GM12873 (cell line): ENCODE data around the gene JUN.

Experiments
- TF ChIP-seq, protein P1 (sequence below): IDR thresholded peaks from 2 replicates; pipeline ENCODE4 v1.5.1; 2012; ENCODE audit warnings: low read depth, mild to moderate bottlenecking, moderate library complexity, low read length, control low read depth; ENCODE audit not compliant: insufficient read depth; ENCODE audit errors: missing control alignments

The JUN gene

DNA sequence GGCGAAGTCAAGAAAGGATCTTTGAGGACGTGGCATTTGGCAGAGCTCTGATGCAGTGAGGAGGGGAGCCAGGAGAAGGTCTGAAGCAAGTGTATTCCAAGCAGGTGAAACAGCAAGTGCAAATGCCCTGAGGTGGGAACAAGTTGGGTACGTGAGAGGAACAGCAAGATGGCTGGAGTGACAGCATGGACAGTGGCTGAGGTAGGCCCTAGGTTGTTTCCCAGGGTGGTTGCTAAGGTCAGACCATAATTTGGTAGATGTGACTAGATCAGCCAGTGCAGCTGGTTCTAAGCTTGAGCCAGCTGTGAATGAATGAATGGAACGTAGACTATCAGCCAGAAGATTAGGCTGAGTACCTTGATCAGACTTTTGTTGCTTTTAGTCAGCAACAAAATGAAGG, 37.5 kb upstream of the JUN start:
- TF ChIP-seq, protein P1, sequence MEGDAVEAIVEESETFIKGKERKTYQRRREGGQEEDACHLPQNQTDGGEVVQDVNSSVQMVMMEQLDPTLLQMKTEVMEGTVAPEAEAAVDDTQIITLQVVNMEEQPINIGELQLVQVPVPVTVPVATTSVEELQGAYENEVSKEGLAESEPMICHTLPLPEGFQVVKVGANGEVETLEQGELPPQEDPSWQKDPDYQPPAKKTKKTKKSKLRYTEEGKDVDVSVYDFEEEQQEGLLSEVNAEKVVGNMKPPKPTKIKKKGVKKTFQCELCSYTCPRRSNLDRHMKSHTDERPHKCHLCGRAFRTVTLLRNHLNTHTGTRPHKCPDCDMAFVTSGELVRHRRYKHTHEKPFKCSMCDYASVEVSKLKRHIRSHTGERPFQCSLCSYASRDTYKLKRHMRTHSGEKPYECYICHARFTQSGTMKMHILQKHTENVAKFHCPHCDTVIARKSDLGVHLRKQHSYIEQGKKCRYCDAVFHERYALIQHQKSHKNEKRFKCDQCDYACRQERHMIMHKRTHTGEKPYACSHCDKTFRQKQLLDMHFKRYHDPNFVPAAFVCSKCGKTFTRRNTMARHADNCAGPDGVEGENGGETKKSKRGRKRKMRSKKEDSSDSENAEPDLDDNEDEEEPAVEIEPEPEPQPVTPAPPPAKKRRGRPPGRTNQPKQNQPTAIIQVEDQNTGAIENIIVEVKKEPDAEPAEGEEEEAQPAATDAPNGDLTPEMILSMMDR = no peak

DNA sequence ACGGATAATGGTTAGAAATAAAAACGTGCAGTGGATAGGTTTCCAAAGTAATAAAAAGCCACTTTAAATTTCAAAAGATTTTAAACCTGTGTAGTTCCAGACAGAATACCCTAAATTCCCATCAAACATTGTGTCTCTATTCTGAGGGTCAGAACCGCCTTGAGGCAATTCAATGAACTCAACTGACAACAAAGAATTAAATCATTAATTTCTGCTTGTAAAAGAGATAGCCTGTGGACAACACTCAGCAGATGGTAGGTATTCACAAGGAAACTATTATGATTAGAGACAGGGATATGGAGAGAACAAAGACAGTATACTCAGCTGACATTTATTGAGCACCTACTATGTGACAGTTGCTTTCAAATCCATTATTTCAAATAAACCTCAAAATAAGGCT, 35.1 kb upstream of the JUN start:
- TF ChIP-seq, protein P1 = no peak

DNA sequence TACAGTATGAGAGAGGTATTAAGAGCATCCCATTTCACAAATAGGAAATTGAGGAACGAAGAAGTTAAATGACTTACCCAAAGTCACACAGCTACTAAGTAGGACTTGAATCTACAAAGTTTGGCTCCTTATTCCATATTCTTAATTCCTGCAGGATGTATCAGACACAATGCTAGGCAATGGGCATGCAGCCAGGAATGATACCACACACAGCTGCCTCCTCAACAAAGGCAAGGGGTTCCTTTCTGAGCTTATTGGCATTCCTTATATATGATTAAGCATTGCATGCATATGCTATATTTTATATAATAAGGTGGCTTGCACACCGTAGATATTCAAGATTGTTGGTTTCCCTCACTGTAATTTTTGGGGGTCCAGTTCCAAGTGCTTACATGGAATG, 34.2 kb upstream of the JUN start:
- TF ChIP-seq, protein P1 = no peak

DNA sequence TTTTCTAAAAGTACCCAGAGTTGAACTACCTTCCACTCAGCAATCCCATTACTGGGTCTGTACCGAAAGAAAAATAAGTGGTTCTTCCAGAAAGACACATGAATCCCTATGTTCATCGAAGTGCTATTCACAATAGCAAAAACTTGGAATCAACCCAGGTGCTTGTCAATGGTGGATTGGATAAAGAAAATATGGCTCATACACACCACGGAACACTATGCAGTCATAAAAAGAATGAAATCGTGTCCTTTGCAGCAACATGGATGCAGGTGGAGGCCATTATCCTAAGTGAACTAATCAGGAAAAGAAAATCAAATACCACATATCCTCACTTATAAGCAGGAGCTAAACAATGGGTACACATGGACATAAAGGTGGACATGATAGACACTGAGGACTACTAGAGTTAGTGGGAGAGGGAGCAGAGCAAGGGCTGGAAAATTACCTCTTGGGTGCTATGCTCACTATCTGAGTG, 32.9 kb upstream of the JUN start:
- TF ChIP-seq, protein P1 = no peak

DNA sequence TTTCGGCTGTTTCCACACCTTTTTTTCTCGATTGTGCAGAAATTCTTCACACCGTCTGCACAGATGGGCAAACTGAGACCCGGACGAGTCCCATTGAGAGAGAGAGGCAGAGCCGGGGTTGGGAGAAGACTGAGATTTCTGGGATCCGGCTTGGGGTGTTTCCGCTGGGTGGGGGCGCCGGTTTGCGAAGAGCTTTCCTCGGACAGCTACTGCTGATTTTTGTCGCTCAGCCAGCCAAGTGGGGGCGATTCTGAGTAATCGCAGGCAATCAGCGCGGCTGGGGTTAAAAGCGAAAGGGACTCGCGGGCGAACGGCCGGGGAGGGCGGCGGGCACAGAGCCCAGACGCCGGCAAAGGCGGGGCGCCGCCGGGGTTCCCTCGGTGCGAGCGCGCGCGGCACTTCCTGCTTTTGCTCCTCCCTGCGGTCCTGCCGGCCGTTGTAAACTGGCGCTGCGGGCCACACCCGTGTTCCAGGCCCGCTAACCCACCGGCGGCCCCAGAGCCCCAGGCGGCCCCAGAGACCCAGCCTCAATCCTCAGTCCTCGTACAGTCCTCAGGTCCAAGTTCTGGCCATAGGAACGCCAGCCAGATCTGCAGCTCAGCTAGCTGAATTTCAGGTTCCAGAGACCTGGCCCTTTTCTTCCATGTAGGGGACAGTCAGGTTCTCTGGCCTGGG, 32.4 kb upstream of the JUN start:
- TF ChIP-seq, protein P1 = no peak

DNA sequence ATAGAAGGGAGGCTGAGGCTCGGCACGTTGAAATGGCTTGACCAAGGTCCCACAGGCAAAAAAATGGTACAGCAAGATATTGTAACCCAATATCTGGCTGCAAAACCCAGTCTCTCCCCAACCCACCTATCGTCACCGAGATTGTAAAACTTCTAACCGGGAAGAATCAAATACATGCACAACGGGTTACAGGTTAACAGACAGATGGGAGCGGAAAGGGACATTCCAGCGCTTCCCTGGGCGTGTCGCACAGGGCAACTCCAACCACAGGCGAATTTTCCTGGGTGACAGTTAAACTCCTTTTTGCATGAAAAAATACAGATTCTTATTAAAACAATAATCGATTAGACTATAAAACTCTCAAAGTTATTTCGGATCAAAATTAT, 31.8 kb upstream of the JUN start:
- TF ChIP-seq, protein P1 = no peak

DNA sequence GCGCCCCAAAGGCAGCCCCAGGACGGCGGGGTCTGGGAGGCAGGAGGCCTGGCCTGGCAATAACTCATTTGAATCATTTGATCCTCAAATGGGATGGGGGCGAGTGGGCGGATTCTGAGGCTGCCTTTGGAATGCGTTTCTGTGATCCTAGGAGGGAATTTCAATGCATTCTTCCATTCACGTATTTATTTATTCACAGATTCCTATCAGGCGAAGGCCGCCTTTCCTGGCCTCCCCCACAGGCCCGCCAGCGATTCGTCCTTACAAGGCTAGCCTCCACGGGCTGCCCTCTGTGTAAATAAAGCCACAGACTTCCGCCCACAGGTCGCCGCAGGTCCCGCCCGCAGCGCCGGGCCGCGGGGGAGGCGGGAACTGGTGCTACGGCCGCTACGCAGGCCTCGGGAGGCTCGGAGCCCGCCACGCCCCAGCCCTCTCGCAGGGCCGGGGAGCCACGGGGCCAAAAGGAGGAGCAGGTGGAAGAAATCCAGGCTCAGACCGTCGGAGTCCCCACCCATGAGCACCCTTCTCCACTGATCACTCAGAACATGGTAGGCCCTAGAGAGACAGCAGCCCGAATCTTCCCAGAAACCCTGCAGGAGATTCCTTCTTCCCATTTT, 31.3 kb upstream of the JUN start:
- TF ChIP-seq, protein P1 = no peak
